GM23338 (cell line): ENCODE measurements around the gene LRRC3.

ENCODE experiments used
- EZH2 ChIP-seq: fragments of 200-600 bp; sonication (generic); IDR thresholded peaks from one replicate; pipeline ENCODE4 v1.8.0; 2017; ENCODE audit warnings: antibody characterized with exemption, mild to moderate bottlenecking, low read depth; ENCODE audit not compliant: unreplicated experiment
- EZH2phosphoT487 ChIP-seq: fragments of 200-600 bp; sonication (generic); IDR thresholded peaks from one replicate; pipeline ENCODE4 v1.8.1; 2018; ENCODE audit warnings: antibody characterized with exemption; ENCODE audit not compliant: unreplicated experiment
- POLR2AphosphoS5 ChIP-seq: IDR thresholded peaks from 2 replicates; pipeline ENCODE4 v1.6.1; 2016; ENCODE audit warnings: antibody characterized with exemption, low read depth
- TF ChIP-seq, protein P1 (sequence below): IDR thresholded peaks from one replicate; pipeline ENCODE4 v1.6.1; 2018; ENCODE audit warnings: antibody characterized with exemption; ENCODE audit not compliant: unreplicated experiment
- TF ChIP-seq, protein P2 (sequence below), 2 experiments: fragments of 200-600 bp in 1 of 2; sonication (generic) in 1 of 2; conservative IDR thresholded peaks; 2 replicates each; pipeline versions ENCODE4 v1.5.1 to v1.6.1; 2016 to 2017; ENCODE audit warnings: antibody characterized with exemption in 2 of 2, low read depth in 2 of 2, mild to moderate bottlenecking in 2 of 2, moderate library complexity in 1 of 2
- TF ChIP-seq, protein P3 (sequence below): fragments of 250-450 bp; sonication (Bioruptor Pico); IDR thresholded peaks from 2 replicates; pipeline ENCODE4 v1.5.0; 2020; ENCODE audit warnings: mild to moderate bottlenecking, moderate library complexity

DNA sequence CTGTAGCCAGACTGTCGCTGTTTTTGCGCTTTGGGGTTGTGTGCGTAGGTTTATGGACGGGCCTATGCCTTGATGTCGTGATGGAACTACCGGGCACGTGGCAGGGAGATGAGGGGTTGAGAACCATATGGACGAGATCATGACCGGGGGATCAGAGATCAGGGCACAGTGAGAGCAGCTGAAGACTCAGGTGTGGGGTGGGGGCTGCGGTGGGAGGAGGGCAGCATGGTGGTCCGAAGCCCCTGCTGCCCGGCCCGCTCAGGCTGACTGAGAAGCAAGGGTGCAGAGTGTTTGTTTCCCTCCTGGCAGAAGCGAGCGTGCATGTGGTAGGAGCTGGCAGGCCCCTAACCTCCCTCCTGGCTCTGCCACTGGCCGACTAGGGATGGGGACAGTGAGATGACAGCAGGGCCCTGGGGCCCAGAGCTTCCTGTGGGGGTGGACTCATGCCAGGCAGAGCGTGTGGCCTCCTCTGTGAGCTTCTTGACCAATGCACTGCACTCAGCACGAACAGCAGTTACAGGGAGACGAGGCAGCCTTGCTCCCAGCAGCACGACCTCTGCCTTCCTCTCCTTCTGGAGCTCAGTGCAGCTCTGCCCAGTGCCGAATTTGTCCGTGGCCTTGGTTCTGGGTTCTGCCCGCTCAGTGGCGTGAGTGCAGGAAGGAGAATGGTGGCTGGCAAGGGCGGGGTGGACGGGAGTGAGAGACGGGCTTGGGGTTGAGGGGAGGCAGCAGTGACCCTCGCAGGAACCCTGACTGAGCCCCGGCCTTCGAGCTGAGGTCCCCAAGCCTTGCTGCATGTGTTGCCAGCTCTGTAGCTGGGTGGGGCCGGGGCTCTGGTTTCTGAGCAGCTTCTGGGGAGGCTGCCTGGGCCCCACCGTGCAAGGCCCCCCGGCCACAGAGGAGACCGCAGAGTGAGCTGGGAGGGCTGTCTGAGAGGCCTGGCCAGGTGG, 22.2 kb upstream of the LRRC3 start:
- TF ChIP-seq, protein P1, sequence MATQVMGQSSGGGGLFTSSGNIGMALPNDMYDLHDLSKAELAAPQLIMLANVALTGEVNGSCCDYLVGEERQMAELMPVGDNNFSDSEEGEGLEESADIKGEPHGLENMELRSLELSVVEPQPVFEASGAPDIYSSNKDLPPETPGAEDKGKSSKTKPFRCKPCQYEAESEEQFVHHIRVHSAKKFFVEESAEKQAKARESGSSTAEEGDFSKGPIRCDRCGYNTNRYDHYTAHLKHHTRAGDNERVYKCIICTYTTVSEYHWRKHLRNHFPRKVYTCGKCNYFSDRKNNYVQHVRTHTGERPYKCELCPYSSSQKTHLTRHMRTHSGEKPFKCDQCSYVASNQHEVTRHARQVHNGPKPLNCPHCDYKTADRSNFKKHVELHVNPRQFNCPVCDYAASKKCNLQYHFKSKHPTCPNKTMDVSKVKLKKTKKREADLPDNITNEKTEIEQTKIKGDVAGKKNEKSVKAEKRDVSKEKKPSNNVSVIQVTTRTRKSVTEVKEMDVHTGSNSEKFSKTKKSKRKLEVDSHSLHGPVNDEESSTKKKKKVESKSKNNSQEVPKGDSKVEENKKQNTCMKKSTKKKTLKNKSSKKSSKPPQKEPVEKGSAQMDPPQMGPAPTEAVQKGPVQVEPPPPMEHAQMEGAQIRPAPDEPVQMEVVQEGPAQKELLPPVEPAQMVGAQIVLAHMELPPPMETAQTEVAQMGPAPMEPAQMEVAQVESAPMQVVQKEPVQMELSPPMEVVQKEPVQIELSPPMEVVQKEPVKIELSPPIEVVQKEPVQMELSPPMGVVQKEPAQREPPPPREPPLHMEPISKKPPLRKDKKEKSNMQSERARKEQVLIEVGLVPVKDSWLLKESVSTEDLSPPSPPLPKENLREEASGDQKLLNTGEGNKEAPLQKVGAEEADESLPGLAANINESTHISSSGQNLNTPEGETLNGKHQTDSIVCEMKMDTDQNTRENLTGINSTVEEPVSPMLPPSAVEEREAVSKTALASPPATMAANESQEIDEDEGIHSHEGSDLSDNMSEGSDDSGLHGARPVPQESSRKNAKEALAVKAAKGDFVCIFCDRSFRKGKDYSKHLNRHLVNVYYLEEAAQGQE: no peak
- TF ChIP-seq, protein P2, sequence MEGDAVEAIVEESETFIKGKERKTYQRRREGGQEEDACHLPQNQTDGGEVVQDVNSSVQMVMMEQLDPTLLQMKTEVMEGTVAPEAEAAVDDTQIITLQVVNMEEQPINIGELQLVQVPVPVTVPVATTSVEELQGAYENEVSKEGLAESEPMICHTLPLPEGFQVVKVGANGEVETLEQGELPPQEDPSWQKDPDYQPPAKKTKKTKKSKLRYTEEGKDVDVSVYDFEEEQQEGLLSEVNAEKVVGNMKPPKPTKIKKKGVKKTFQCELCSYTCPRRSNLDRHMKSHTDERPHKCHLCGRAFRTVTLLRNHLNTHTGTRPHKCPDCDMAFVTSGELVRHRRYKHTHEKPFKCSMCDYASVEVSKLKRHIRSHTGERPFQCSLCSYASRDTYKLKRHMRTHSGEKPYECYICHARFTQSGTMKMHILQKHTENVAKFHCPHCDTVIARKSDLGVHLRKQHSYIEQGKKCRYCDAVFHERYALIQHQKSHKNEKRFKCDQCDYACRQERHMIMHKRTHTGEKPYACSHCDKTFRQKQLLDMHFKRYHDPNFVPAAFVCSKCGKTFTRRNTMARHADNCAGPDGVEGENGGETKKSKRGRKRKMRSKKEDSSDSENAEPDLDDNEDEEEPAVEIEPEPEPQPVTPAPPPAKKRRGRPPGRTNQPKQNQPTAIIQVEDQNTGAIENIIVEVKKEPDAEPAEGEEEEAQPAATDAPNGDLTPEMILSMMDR (conservative IDR thresholded peaks at IDR 0.05; ENCODE audit: low read depth in 2 of 2): no peak
- TF ChIP-seq EZH2phosphoT487 (no peak), EZH2 (no peak), POLR2AphosphoS5 (no peak)
- TF ChIP-seq, protein P3, sequence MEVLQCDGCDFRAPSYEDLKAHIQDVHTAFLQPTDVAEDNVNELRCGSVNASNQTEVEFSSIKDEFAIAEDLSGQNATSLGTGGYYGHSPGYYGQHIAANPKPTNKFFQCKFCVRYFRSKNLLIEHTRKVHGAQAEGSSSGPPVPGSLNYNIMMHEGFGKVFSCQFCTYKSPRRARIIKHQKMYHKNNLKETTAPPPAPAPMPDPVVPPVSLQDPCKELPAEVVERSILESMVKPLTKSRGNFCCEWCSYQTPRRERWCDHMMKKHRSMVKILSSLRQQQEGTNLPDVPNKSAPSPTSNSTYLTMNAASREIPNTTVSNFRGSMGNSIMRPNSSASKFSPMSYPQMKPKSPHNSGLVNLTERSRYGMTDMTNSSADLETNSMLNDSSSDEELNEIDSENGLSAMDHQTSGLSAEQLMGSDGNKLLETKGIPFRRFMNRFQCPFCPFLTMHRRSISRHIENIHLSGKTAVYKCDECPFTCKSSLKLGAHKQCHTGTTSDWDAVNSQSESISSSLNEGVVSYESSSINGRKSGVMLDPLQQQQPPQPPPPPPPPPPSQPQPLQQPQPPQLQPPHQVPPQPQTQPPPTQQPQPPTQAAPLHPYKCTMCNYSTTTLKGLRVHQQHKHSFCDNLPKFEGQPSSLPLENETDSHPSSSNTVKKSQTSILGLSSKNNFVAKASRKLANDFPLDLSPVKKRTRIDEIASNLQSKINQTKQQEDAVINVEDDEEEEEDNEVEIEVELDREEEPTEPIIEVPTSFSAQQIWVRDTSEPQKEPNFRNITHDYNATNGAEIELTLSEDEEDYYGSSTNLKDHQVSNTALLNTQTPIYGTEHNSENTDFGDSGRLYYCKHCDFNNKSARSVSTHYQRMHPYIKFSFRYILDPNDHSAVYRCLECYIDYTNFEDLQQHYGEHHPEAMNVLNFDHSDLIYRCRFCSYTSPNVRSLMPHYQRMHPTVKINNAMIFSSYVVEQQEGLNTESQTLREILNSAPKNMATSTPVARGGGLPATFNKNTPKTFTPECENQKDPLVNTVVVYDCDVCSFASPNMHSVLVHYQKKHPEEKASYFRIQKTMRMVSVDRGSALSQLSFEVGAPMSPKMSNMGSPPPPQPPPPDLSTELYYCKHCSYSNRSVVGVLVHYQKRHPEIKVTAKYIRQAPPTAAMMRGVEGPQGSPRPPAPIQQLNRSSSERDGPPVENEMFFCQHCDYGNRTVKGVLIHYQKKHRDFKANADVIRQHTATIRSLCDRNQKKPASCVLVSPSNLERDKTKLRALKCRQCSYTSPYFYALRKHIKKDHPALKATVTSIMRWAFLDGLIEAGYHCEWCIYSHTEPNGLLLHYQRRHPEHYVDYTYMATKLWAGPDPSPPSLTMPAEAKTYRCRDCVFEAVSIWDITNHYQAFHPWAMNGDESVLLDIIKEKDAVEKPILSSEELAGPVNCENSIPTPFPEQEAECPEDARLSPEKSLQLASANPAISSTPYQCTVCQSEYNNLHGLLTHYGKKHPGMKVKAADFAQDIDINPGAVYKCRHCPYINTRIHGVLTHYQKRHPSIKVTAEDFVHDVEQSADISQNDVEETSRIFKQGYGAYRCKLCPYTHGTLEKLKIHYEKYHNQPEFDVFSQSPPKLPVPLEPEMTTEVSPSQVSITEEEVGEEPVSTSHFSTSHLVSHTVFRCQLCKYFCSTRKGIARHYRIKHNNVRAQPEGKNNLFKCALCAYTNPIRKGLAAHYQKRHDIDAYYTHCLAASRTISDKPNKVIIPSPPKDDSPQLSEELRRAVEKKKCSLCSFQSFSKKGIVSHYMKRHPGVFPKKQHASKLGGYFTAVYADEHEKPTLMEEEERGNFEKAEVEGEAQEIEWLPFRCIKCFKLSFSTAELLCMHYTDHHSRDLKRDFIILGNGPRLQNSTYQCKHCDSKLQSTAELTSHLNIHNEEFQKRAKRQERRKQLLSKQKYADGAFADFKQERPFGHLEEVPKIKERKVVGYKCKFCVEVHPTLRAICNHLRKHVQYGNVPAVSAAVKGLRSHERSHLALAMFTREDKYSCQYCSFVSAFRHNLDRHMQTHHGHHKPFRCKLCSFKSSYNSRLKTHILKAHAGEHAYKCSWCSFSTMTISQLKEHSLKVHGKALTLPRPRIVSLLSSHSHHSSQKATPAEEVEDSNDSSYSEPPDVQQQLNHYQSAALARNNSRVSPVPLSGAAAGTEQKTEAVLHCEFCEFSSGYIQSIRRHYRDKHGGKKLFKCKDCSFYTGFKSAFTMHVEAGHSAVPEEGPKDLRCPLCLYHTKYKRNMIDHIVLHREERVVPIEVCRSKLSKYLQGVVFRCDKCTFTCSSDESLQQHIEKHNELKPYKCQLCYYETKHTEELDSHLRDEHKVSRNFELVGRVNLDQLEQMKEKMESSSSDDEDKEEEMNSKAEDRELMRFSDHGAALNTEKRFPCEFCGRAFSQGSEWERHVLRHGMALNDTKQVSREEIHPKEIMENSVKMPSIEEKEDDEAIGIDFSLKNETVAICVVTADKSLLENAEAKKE (CRISPR knock-in tag): no peak
